GM21390 (cell line): ENCODE measurements around the gene AFF2.

ENCODE experiments used
- ATAC-seq: cut with Tn5 transposase; IDR thresholded peaks from one replicate; pipeline ENCODE4 v1.9.1; 2021; ENCODE audit not compliant: unreplicated experiment

Gene AFF2

DNA sequence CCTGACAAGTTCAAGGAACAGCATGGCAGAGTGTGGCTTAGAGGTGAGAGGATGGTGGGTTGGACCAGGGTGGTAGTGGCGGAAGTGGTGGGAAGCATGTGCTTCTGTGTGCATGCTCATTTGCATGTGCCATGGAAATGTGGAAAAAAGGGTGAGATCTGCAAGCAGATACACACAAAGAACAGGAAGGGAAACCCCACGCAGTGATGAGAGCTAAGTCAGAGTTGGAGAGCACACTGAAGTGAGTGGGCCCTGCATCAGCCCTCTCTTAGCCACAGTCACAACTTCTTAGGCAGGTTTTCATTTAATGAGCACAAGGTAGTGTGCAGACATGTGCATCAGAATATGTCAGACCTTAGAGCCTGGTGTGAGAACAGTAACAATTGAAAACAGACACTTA lies 483.8 kb downstream of the AFF2 start:
- no peak for ATAC-seq

GRCh38 chrX:148991502-148991901 lies 491.1 kb downstream of the AFF2 start:
- no peak for ATAC-seq

- ATAC-seq: no peak
Observed at GRCh38 chrX:148995661-148996060, 495.2 kb downstream of the AFF2 start.

GRCh38 chrX:149002320-149002719 lies 501.9 kb downstream of the AFF2 start:
- ATAC-seq: no peak

DNA sequence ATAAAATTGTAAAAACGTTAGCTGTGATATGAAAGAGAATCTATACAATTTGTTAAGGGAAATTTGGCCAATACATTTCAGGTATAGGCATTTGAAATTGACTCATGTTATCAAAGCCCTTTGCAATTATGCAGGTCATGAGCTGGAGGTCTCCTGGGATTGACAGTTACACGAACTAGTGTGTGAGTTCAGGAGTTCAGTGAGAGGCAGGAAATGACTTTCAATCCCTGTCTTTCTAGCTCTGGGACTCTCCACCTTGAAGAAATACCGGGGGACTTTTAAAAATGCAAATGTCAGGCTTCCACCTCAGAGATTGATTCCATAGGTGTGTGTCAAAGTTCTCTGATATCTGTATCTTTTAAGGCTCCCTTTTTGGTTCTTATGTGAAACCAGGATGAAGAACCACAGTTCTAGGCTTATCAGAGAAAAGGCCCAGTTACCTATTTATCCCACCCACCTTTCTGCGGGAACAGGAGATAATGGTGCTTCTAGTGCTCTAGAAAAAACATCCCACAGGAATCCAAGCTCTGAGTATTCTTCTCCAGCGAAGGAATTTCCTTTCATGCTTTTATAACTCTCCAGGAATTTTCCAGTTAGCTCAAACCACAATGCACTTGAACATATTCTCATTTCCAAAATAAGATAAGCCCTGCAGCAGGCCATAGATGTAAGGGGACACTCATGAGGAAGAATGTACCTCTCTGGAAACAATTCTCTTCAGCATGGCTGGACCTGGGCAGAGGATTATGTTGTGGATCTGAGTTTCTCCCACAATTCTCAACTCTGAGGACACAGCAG lies 503.6 kb downstream of the AFF2 start:
- no peak for ATAC-seq

- no peak for ATAC-seq
Observed at GRCh38 chrX:149004936-149005335, 504.5 kb downstream of the AFF2 start.

DNA sequence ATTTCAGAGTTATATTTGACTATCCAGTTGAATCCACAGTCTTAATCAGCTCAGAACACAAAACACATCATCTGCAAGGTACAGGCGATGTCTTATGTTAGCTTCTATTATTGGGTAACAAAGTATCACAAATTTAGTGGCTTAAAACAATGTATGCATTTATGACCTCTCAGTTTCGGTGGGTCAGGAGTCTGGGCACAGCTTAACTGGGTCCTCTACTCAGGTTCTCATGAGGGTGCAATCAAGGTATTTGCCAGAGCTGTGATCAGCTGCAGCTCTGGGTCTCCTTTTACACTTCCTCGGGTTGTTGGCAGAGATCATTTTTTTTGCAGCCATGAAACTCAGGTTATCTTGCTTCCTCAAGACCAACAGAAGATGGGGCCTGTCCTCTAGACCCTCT lies 505.8 kb downstream of the AFF2 start:
- no peak for ATAC-seq

DNA sequence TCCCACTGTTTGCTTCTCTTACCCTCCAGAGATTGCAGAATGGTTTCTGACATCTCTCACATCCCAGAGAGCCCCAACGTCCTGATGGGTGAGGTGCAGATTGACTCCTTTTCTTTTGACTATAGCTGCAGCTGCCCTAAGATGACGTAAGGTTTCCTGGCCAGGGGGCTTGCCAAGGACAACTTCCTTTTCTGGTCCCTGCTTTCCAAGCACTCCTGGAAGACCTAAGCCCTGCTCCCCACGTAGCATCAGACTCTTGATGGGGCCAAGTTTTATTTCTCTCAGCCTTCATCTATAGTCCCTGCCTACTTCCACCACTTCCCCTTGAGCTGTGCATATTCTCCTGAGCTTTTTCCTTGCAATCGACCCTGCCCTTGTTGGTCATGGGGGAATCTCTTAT lies 507.0 kb downstream of the AFF2 start:
- no peak for ATAC-seq

GRCh38 chrX:149010013-149010852 lies 509.8 kb downstream of the AFF2 start:
- no peak for ATAC-seq

DNA sequence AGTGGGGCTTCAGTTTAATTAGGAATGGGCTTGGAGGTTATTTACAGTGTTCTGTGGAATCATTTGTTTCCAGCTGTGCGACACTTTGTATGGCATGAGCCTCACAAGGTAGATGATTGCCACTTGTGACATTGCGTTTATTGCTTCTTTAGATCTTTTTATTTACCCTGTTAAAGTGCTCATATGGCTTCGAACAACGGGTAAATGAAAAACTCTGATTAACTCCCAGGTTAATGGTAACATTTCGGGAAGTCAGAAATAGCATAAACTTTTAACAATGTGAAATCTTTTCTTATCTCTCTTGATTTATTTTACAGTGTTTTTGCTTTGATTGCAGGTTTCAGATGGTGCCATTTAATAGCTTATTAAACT lies 510.4 kb downstream of the AFF2 start:
- ATAC-seq: no peak

GRCh38 chrX:149013081-149013480 lies 512.7 kb downstream of the AFF2 start:
- no peak for ATAC-seq

DNA sequence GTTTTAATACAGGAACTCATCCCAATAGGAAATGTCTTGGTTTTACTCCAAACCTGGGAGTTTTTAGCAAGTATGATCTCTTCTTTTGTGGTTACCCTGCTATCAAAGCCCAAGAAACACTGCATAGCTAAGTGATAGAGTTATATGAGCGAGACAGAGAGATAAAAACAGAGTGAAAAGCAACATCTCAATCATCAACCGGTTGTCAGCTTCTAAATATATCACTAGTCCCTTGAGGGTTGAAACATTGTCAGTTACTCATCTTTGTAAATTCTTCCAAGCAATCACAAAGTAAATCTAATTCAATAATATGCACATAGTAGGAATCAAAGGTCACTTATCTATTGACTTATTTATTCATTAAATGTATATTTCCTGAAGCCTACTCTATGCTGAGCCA lies 520.7 kb downstream of the AFF2 start:
- no peak for ATAC-seq

DNA sequence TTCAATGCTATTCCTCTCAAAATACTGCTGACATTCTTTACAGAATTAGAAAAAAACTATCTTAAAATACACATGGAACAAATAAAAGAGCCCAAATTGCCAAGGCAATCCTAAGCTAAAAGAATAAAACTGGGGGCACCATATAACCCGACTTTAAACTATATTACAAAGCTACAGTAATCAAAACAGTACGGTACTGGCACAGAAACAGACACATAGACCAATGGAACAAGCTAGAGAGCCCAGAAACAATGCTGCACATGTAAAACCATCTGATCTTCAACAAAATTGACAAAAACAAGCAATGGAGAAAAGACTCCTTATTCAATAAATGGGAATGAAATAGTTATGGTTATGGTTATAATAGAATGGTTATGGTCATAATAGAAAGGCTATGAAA lies 522.1 kb downstream of the AFF2 start:
- ATAC-seq: no peak

DNA sequence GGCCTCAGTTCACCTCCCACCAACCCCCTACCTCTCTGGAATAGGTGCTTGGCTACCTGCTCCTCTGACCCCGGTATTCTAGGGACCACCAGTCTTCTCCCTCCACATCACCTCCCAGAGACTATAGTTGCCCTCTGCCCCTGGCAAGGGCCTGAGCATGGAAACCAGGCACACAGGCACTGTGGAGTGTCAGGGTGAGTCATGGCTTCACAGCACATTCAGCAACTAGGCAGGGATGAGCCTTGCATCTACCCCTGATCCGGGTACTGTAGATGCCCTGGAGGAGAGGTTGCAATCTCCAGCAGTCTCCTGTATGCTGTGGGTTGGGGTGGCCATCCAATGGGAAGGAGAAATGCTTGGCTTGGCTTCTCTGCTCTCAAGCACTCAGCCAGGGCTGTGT lies 532.0 kb downstream of the AFF2 start:
- no peak for ATAC-seq

- no peak for ATAC-seq
Observed at GRCh38 chrX:149036086-149036485, 535.7 kb downstream of the AFF2 start.

DNA sequence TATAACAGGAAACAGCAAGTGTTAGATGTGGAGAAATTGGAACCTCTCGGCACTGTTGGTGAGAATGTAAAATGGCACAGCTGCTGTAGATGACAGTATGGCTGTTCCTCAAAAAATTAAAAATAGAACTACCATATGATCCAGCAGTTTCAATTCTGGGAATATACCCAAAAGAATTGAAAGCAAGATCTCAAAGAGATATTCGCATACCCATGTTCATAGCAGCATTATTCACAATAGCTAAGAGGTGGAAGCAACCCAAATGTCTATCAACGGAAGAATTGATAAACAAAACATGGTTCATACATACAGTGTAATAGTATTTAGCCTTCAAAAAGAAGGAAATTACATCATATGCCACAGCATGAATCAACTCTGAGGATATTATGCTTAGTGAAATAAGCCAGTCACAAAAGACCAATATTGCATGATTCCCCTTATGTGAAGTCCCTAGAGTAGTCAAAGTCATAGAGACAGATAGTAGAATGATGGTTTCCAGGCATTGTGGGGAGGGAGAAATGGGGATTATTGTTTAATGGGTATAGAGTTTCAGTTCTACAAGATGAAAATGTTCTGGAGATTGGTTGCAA lies 537.0 kb downstream of the AFF2 start:
- ATAC-seq: no peak

DNA sequence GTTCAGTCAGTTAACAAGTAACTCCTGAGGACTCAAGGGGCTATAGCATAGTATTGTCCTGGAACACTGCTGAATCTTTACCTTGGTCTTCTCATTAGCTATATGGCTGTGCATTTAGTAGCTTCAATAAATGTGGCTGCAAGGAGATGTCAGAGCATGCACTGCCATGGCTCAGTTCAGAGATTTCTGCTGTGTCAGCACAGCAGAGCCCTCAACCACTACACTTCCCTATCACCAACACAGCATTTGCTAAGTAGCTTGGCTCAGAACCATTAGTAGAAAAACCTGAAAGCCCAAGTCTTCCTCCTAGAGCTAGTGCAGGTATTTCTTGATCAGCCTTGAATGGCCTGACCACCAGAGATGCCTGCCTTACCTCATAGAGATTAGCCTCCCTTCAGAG lies 538.6 kb downstream of the AFF2 start:
- no peak for ATAC-seq

DNA sequence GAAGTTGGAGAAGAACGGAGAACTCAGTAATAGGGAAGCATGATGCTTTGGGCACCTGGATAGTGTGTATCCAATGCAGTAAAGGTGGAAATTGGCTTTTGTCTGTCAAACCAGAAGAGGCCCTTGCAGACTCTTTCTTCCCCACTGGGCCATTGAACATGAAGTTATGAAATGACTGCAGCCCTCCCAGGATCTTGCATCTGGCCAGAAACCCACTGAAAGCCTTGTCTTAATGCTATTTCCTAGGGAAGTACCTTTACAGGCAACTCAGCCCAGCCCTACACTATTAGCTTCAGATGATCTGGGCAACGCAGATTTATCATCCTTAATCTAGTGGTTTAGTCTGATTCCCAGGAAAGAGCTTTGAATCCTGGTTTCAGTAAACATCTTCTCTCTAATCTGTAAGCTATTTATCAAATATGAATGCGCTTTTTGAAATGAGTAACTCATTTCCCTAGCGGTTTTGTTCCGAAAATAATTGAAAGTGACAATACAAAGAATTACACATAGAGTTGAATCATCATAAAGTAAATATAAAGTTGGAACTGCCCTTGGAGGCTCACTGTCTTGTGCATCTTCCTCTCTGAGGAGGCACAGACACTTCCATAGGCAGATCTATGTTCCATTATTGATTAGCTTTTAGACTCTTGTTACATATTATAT lies 540.6 kb downstream of the AFF2 start:
- no peak for ATAC-seq

- no peak for ATAC-seq
Observed at GRCh38 chrX:149043401-149043800, 543.0 kb downstream of the AFF2 start.

DNA sequence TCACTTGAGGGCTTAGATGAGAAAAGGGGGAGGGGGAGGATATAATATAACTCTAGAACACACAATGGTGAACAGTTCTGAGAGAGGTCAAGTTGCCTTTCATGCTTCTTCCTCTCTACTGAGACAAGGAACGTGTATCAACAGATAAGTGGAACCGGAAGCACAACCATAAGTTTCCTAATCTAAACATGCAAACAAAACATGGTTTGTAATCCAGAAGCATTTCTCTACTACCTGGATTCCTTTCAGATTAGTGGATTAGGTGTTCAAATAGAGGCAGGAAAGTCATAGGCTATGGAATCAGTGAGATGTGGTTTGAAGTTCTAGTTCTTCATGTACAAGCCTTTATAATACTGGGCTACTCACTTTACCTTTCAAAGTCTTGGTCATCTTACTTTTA lies 544.1 kb downstream of the AFF2 start:
- no peak for ATAC-seq

GRCh38 chrX:149045645-149046210 lies 545.3 kb downstream of the AFF2 start:
- no peak for ATAC-seq
